Left ventricle myocardium inferior (tissue), 1 donor: ENCODE results near the gene TSPAN14. TPM values are rescaled to one million over a fixed set of nuclear protein-coding genes. Genes with fewer than 3 reads are reported as not detected.

Source experiments
- DNase-seq: peaks from one replicate; pipeline ENCODE4 v3.0.0-alpha.2; 2020
- H3K27ac ChIP-seq: fragments of 200-600 bp; replicated peaks from 2 replicates; pipeline ENCODE4 v1.8.0; 2021
- H3K27me3 ChIP-seq: fragments of 200-600 bp; 2 replicates; pipeline ENCODE4 v1.8.0; 2021; ENCODE audit warnings: low read depth
- H3K36me3 ChIP-seq: fragments of 200-600 bp; 2 replicates; pipeline ENCODE4 v1.8.0; 2021
- H3K4me1 ChIP-seq: fragments of 200-600 bp; 2 replicates; pipeline ENCODE4 v1.8.0; 2021
- H3K4me3 ChIP-seq: fragments of 200-600 bp; 2 replicates; pipeline ENCODE4 v1.8.0; 2021; ENCODE audit warnings: mild to moderate bottlenecking, moderate library complexity
- H3K9me3 ChIP-seq: fragments of 200-600 bp; replicated peaks from 2 replicates; pipeline ENCODE4 v1.8.0; 2021
- intact Hi-C: fragments of 100-400 bp; cut with micrococcal nuclease; formaldehyde crosslinking; loops from one replicate; pipeline ENCODE4 v1.11.0; 2022
- total RNA-seq: library from RNA; stranded (reverse); fragmentation: NEBNext Ultra II Directional; extraction: Animal tissue kit (Norgen Biotek cat#: 25700); gene quantifications from one replicate; pipeline ENCODE4 v1.2.1, GENCODE V29; 2021
- TF ChIP-seq, protein P1 (sequence below): fragments of 200-600 bp; IDR thresholded peaks from 2 replicates; pipeline ENCODE4 v1.8.0; 2021; ENCODE audit warnings: antibody characterized with exemption, mild to moderate bottlenecking, borderline replicate concordance
- donor health status: DM: no; HTN: yes; CAD: no; lungs with severe emphysema.

Gene TSPAN14
- total RNA-seq, 1 donor from 2014 or later: 33.4 TPM

DNA sequence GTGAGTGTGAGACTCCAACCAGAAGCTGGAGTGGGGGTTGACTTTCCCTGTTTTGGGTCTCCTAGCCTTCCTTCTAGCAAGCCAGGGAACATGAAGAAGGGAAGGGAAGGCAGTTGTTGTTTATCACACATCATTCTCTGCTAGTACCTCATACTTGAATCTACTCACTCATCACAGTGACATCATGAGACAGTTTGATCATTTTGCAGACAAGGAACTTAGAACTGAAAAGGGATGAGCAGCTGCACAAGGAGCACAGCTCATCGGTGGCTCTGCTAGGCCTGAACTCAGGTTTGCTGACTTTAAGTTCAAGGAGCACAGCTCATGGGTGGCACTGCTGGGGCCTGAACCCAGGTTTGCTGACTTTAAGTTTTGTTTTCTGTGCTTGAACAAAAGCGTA is 26.6 kb upstream of the TSPAN14 start:
- Histone ChIP-seq H3K4me1 (no peaks in the 10 kb centered on the region), H3K9me3 (no peaks in the 10 kb centered on the region), H3K36me3 (peaks cover 90% of the 10 kb centered on the region), H3K27ac (no peak overlapping the region), H3K4me3 (no peak overlapping the region), H3K27me3 (no peaks in the 10 kb centered on the region)
- intact Hi-C loops: no loop called here
- TF ChIP-seq, protein P1, sequence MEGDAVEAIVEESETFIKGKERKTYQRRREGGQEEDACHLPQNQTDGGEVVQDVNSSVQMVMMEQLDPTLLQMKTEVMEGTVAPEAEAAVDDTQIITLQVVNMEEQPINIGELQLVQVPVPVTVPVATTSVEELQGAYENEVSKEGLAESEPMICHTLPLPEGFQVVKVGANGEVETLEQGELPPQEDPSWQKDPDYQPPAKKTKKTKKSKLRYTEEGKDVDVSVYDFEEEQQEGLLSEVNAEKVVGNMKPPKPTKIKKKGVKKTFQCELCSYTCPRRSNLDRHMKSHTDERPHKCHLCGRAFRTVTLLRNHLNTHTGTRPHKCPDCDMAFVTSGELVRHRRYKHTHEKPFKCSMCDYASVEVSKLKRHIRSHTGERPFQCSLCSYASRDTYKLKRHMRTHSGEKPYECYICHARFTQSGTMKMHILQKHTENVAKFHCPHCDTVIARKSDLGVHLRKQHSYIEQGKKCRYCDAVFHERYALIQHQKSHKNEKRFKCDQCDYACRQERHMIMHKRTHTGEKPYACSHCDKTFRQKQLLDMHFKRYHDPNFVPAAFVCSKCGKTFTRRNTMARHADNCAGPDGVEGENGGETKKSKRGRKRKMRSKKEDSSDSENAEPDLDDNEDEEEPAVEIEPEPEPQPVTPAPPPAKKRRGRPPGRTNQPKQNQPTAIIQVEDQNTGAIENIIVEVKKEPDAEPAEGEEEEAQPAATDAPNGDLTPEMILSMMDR: no peak
- DNase-seq: no peak

- Histone ChIP-seq H3K27me3 (no peaks in the 10 kb centered on the region), H3K4me1 (no peaks in the 10 kb centered on the region), H3K27ac (no peak overlapping the region), H3K36me3 (peaks cover 83% of the 10 kb centered on the region), H3K4me3 (no peak overlapping the region), H3K9me3 (no peaks in the 10 kb centered on the region)
- TF ChIP-seq, protein P1: no peak
- no peak for DNase-seq
- intact Hi-C loops: no loop called here
Measured at GRCh38 chr10:80429521-80429973, 24.6 kb upstream of the TSPAN14 start.

GRCh38 chr10:80433134-80433533 is 21.0 kb upstream of the TSPAN14 start:
- intact Hi-C loops: no loop called here
- TF ChIP-seq, protein P1: no peak
- no peak overlapping the region for H3K27ac ChIP-seq

GRCh38 chr10:80436446-80437098 is 17.5 kb upstream of the TSPAN14 start:
- DNase-seq: no peak
- H3K36me3 ChIP-seq: peaks cover 22% of the 10 kb centered on the region
- H3K27ac ChIP-seq: no peak overlapping the region
- H3K4me3 ChIP-seq: no peak overlapping the region
- H3K9me3 ChIP-seq: no peaks in the 10 kb centered on the region
- TF ChIP-seq, protein P1: no peak
- H3K4me1 ChIP-seq: no peaks in the 10 kb centered on the region
- no peaks in the 10 kb centered on the region for H3K27me3 ChIP-seq
- intact Hi-C loops: no loop called here

More at GRCh38 chr10:80433134-80433533, 21.0 kb upstream of the TSPAN14 start:
- Histone ChIP-seq H3K4me1 (no peaks in the 10 kb centered on the region), H3K4me3 (no peak overlapping the region), H3K27me3 (no peaks in the 10 kb centered on the region), H3K36me3 (peaks cover 48% of the 10 kb centered on the region), H3K9me3 (no peaks in the 10 kb centered on the region)
- DNase-seq: no peak

- Histone ChIP-seq H3K27ac (no peak overlapping the region), H3K9me3 (no peaks in the 10 kb centered on the region), H3K4me1 (no peaks in the 10 kb centered on the region), H3K36me3 (peaks cover 16% of the 10 kb centered on the region), H3K4me3 (no peak overlapping the region), H3K27me3 (no peaks in the 10 kb centered on the region)
- TF ChIP-seq, protein P1: no peak
- intact Hi-C loops: no loop called here
- no peak for DNase-seq
Measured at GRCh38 chr10:80437227-80437626, 16.9 kb upstream of the TSPAN14 start.
